ENCODE measurements around the gene MAT2B. TPM values are rescaled to one million over a fixed set of nuclear protein-coding genes. Genes with fewer than 3 reads are reported as not detected.

Gene MAT2B
- total and polyA plus RNA-seq, 2 of the 8 experiments (the other 6 are each of a cell fraction or from before 2014, with no cell fraction given) = 33.9 to 65.2 TPM

DNA sequence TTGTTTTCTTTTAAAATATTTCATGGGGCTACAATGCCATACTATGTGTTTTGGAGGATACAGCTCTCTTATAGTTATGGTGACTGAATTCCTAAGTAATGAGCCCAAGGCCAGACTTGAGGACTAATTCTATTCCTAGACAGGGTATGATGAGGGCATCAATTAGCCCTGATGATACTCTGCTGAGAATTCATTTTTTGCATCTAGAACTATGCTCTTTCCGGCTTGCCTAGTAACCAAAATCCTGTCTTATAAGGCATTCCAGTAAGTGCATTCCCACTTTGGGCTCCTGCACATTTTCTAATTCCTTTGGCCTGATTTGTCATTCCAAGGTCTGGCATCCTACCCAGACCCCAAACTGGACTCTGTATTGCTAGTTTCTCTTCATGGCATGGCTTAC is 62.4 kb downstream of the MAT2B start:
- no peak overlapping the region for H4K5ac ChIP-seq (ENCODE audit: insufficient read length, low read depth, low read length)
- no peak overlapping the region for H3K4ac ChIP-seq (replicated peaks; ENCODE audit: insufficient read length, low read depth, low read length)
- H3K27ac ChIP-seq (ENCODE audit: low read depth, low read length) = no peak overlapping the region
- H4K8ac ChIP-seq (ENCODE audit: extremely low read depth, insufficient read depth, low read length) = no peak overlapping the region
- H3K4me1 ChIP-seq (replicated peaks in 1 of 4; ENCODE audit: control insufficient read depth in 3 of 4, insufficient read depth in 4 of 4, low read length in 3 of 4) = peaks cover 11 to 25% (median 17%) of the 10 kb centered on the region in 4 experiments; a peak in 6 of 7 replicates
- H2BK12ac ChIP-seq (ENCODE audit: low read depth, low read length) = no peak overlapping the region
- ChIA-PET POLR2A (ENCODE audit: partially characterized antibody) (no interaction called here), CTCF (ENCODE audit: partially characterized antibody) (interaction anchor here (0.8 to 5.2 kb wide), 9 partner anchors 10 to 955 kb away, joined by 3 to 27 read pairs (median 3); no protein-coding TSS in a partner anchor)
- no peaks in the 10 kb centered on the region for H3K36me3 ChIP-seq (ENCODE audit: control insufficient read depth in 2 of 4, insufficient read depth in 4 of 4, low read length in 3 of 4)
- DNase-seq (ENCODE audit: low read depth in 1 of 2, low spot score in 2 of 2) (no peak), FAIRE-seq (no peak)
- H2BK15ac ChIP-seq (ENCODE audit: low read length) = no peak overlapping the region
- H3K79me1 ChIP-seq (ENCODE audit: low read depth, low read length) = no peaks in the 10 kb centered on the region
- no peak overlapping the region for H4K91ac ChIP-seq (replicated peaks; ENCODE audit: insufficient read length, low read length)
- H2AK5ac ChIP-seq (ENCODE audit: low read depth, low read length) = no peak overlapping the region
- no peak overlapping the region for H3K18ac ChIP-seq (ENCODE audit: extremely low read depth, low read length)
- H3K27me3 ChIP-seq (replicated peaks in 1 of 4; ENCODE audit: control insufficient read depth in 3 of 4, extremely low read depth in 1 of 4, insufficient read depth in 3 of 4, low read length in 3 of 4) = peaks cover 0 to 20% (median 14%) of the 10 kb centered on the region in 4 experiments; a peak in 4 of 7 replicates
- no peak overlapping the region for H3K4me2 ChIP-seq (ENCODE audit: insufficient read depth in 1 of 2, low read depth in 2 of 2, low read length in 2 of 2)
- no peaks in the 10 kb centered on the region for H4K20me1 ChIP-seq (replicated peaks in 1 of 2; ENCODE audit: control insufficient read depth in 1 of 2, insufficient read depth in 2 of 2, low read length in 2 of 2)
- no peak overlapping the region for H3K14ac ChIP-seq (ENCODE audit: insufficient read length)
- no peak overlapping the region for H2BK120ac ChIP-seq (replicated peaks; ENCODE audit: low read depth, low read length)
- no peaks in the 10 kb centered on the region for H3K79me2 ChIP-seq (ENCODE audit: control insufficient read depth in 1 of 2, insufficient read depth in 2 of 2, low read length in 2 of 2)
- H3K9ac ChIP-seq (replicated peaks in 1 of 4; ENCODE audit: extremely low read depth in 1 of 4, low read depth in 3 of 4, low read length in 3 of 4) = no peak overlapping the region
- H3K23ac ChIP-seq (ENCODE audit: insufficient read length) = no peak overlapping the region
- H3K4me3 ChIP-seq (ENCODE audit: extremely low read depth in 1 of 4, insufficient read depth in 2 of 4, low read depth in 3 of 4, low read length in 4 of 4) = no peak overlapping the region
- H2BK5ac ChIP-seq (ENCODE audit: low read depth, low read length) = no peak overlapping the region
- H2AFZ ChIP-seq (ENCODE audit: low read length) = no peak overlapping the region
- H3K56ac ChIP-seq (replicated peaks; ENCODE audit: insufficient read length, low read depth, low read length) = no peak overlapping the region
- no peaks in the 10 kb centered on the region for H3K9me3 ChIP-seq (ENCODE audit: insufficient read depth in 2 of 2, low read depth in 1 of 2, low read length in 1 of 2)
- H2BK20ac ChIP-seq (ENCODE audit: low read length) = no peak overlapping the region
- 72% methylated on average over 1 of the region's 1 CpG; no CpG with 5 or more reads in 1 of the 2 experiments for WGBS, 2 experiments (ENCODE audit: extremely low coverage in 1 of 2, insufficient coverage in 1 of 2, insufficient read length in 1 of 2, insufficient replicate concordance in 2 of 2, low coverage in 1 of 2, low lambda C conversion rate in 2 of 2, missing lambda C conversion rate in 1 of 2)
- peaks cover 5% of the 10 kb centered on the region for H3K23me2 ChIP-seq (ENCODE audit: low read depth, low read length)
- TF ChIP-seq SRF (IDR thresholded peaks at IDR 0.05; ENCODE audit: low read depth, low read length) (no peak), TCF12 (IDR thresholded peaks at IDR 0.05; ENCODE audit: low read depth, low read length) (no peak), RBBP5 (IDR thresholded peaks at IDR 0.05; ENCODE audit: borderline replicate concordance, low read depth, low read length) (no peak), JUND (IDR thresholded peaks at IDR 0.05; ENCODE audit: low read length) (no peak), BCL11A (IDR thresholded peaks at IDR 0.05; ENCODE audit: low read depth in 2 of 2, low read length in 2 of 2) (no peak), POU5F1 (IDR thresholded peaks at IDR 0.05; ENCODE audit: low read depth, low read length) (no peak), HDAC2 (IDR thresholded peaks at IDR 0.05; ENCODE audit: borderline replicate concordance in 1 of 2, low read depth in 2 of 2, low read length in 2 of 2) (no peak), CHD1 (IDR thresholded peaks at IDR 0.05; ENCODE audit: low read depth, low read length) (no peak), SP1 (IDR thresholded peaks at IDR 0.05; ENCODE audit: low read depth, low read length) (no peak), CEBPB (IDR thresholded peaks at IDR 0.05; ENCODE audit: low read depth, low read length) (no peak), RXRA (IDR thresholded peaks at IDR 0.05; ENCODE audit: insufficient read depth, low read depth, low read length) (no peak), YY1 (IDR thresholded peaks at IDR 0.05; ENCODE audit: low read depth, low read length) (no peak), SP2 (IDR thresholded peaks at IDR 0.05; ENCODE audit: low read length) (no peak)
- TF ChIP-seq, protein P1, sequence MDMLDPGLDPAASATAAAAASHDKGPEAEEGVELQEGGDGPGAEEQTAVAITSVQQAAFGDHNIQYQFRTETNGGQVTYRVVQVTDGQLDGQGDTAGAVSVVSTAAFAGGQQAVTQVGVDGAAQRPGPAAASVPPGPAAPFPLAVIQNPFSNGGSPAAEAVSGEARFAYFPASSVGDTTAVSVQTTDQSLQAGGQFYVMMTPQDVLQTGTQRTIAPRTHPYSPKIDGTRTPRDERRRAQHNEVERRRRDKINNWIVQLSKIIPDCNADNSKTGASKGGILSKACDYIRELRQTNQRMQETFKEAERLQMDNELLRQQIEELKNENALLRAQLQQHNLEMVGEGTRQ (IDR thresholded peaks at IDR 0.05; ENCODE audit: low read length) = no peak
